H9 (cell line): Measurements from ENCODE around the gene KLHDC1. TPM values are rescaled to one million over a fixed set of nuclear protein-coding genes. Genes with fewer than 3 reads are reported as not detected.
A peak's percentile ranks its signal among the peaks of the same experiment; 100 is the strongest.

ENCODE experiments used
- DNase-seq: peaks from one replicate; pipeline ENCODE4 v3.0.0-alpha.2; 2017
- H2AFZ ChIP-seq: one replicate; pipeline ENCODE4 v1.6.1; 2013; ENCODE audit warnings: mild to moderate bottlenecking, low read length, control low read depth, moderate library complexity
- H2AK5ac ChIP-seq: 2 replicates; pipeline ENCODE4 v1.6.1; 2013; ENCODE audit warnings: low read length, control low read depth, mixed read lengths; ENCODE audit not compliant: insufficient read length
- H2BK120ac ChIP-seq: one replicate; pipeline ENCODE4 v1.6.1; 2013; ENCODE audit warnings: low read depth, mild to moderate bottlenecking, low read length, control low read depth, inconsistent platforms; ENCODE audit not compliant: poor library complexity, severe bottlenecking
- H2BK12ac ChIP-seq: 2 replicates; pipeline ENCODE4 v1.6.1; 2013; ENCODE audit warnings: low read length, control low read depth, mixed read lengths, low read depth; ENCODE audit not compliant: insufficient read length
- H2BK15ac ChIP-seq: 2 replicates; pipeline ENCODE4 v1.6.1; 2013; ENCODE audit warnings: low read depth, low read length, control low read depth
- H2BK20ac ChIP-seq: one replicate; pipeline ENCODE4 v1.6.1; 2013; ENCODE audit warnings: low read depth, mild to moderate bottlenecking, low read length, control low read depth, inconsistent platforms; ENCODE audit not compliant: poor library complexity, severe bottlenecking
- H2BK5ac ChIP-seq: 2 replicates; pipeline ENCODE4 v1.6.1; 2013; ENCODE audit warnings: low read length, control low read depth, mixed read lengths; ENCODE audit not compliant: insufficient read length
- H3K14ac ChIP-seq: 2 replicates; pipeline ENCODE4 v1.6.1; 2013; ENCODE audit warnings: low read length, control low read depth; ENCODE audit not compliant: insufficient read depth
- H3K18ac ChIP-seq: 2 replicates; pipeline ENCODE4 v1.6.1; 2013; ENCODE audit warnings: low read depth, mild to moderate bottlenecking, mixed read lengths, low read length, control low read depth; ENCODE audit not compliant: insufficient read length
- H3K23ac ChIP-seq: 2 replicates; pipeline ENCODE4 v1.6.1; 2013; ENCODE audit warnings: low read length, control low read depth, mixed read lengths, low read depth; ENCODE audit not compliant: insufficient read length
- H3K23me2 ChIP-seq: 2 replicates; pipeline ENCODE4 v1.6.1; 2013; ENCODE audit warnings: low read depth, mild to moderate bottlenecking, mixed read lengths, low read length, control low read depth; ENCODE audit not compliant: insufficient read length, poor library complexity, severe bottlenecking
- H3K27ac ChIP-seq: 2 replicates; pipeline ENCODE4 v1.5.1; 2013; ENCODE audit warnings: low read length, control low read depth, mixed read lengths, low read depth; ENCODE audit not compliant: insufficient read length
- H3K27me3 ChIP-seq: 2 replicates; pipeline ENCODE4 v1.6.1; 2013; ENCODE audit warnings: low read length, control low read depth, inconsistent platforms; ENCODE audit not compliant: insufficient read depth
- H3K4ac ChIP-seq: 2 replicates; pipeline ENCODE4 v1.6.1; 2013; ENCODE audit warnings: low read depth, mild to moderate bottlenecking, control low read depth, inconsistent platforms, low read length, moderate library complexity
- H3K4me1 ChIP-seq: 2 replicates; pipeline ENCODE4 v1.6.1; 2013; ENCODE audit warnings: low read length, control low read depth, inconsistent platforms; ENCODE audit not compliant: insufficient read depth
- H3K4me2 ChIP-seq: 2 replicates; pipeline ENCODE4 v1.6.1; 2013; ENCODE audit warnings: low read length, control low read depth, mixed read lengths; ENCODE audit not compliant: insufficient read length, insufficient read depth
- H3K56ac ChIP-seq: 2 replicates; pipeline ENCODE4 v1.6.1; 2013; ENCODE audit warnings: low read depth, mild to moderate bottlenecking, mixed read lengths, low read length, control low read depth; ENCODE audit not compliant: insufficient read length
- H3K79me1 ChIP-seq: 2 replicates; pipeline ENCODE4 v1.6.1; 2013; ENCODE audit warnings: low read depth, mild to moderate bottlenecking, moderate library complexity, low read length, control low read depth, inconsistent platforms; ENCODE audit not compliant: insufficient read depth, poor library complexity, severe bottlenecking
- H3K79me2 ChIP-seq: 2 replicates; pipeline ENCODE4 v1.6.1; 2013; ENCODE audit warnings: low read length, control low read depth, inconsistent platforms; ENCODE audit not compliant: insufficient read depth
- H3K9ac ChIP-seq: 2 replicates; pipeline ENCODE4 v1.6.1; 2013; ENCODE audit warnings: low read length, control low read depth, mixed read lengths; ENCODE audit not compliant: insufficient read length; ENCODE audit errors: extremely low read depth
- H3K9me3 ChIP-seq: one replicate; pipeline ENCODE4 v1.6.1; 2013; ENCODE audit warnings: low read depth, low read length, inconsistent platforms; ENCODE audit not compliant: control insufficient read depth
- H3T11ph ChIP-seq: one replicate; pipeline ENCODE4 v1.6.1; 2013; ENCODE audit warnings: mild to moderate bottlenecking, low read length, control low read depth, inconsistent platforms
- H4K20me1 ChIP-seq: one replicate; pipeline ENCODE4 v1.6.1; 2013; ENCODE audit not compliant: control insufficient read depth, insufficient read length, insufficient read depth
- H4K5ac ChIP-seq: 2 replicates; pipeline ENCODE4 v1.6.1; 2013; ENCODE audit warnings: low read depth, mild to moderate bottlenecking, mixed read lengths, low read length, control low read depth; ENCODE audit not compliant: insufficient read length
- H4K8ac ChIP-seq: replicated peaks from 2 replicates; pipeline ENCODE4 v1.6.1; 2013; ENCODE audit warnings: low read length, control low read depth, mixed read lengths, low read depth; ENCODE audit not compliant: insufficient read length
- H4K91ac ChIP-seq: 2 replicates; pipeline ENCODE4 v1.6.1; 2013; ENCODE audit warnings: low read depth, mild to moderate bottlenecking, moderate library complexity, mixed read lengths, low read length, control low read depth; ENCODE audit not compliant: insufficient read length
- H3K27ac Mint-ChIP-seq, 3 experiments: 2 replicates in 2 of 3; 3 replicates in 1 of 3; pipeline ENCODE4 v1.8.0; 2020 to 2021; ENCODE audit warnings: mixed read lengths in 3 of 3, mild to moderate bottlenecking in 1 of 3, moderate library complexity in 1 of 3
- H3K27me3 Mint-ChIP-seq: 2 replicates; pipeline ENCODE4 v1.8.0; 2021; ENCODE audit warnings: low read depth, mild to moderate bottlenecking, moderate library complexity, mixed read lengths
- H3K36me3 Mint-ChIP-seq, 3 experiments: 2 replicates in 2 of 3; 3 replicates in 1 of 3; pipeline ENCODE4 v1.8.0; 2020 to 2021; ENCODE audit warnings: low read depth in 3 of 3, mixed read lengths in 3 of 3; ENCODE audit not compliant: insufficient read depth in 1 of 3
- H3K4me1 Mint-ChIP-seq, 2 experiments: 2 replicates each; pipeline ENCODE4 v1.8.0; 2020; ENCODE audit warnings: mixed read lengths in 2 of 2
- H3K4me3 Mint-ChIP-seq, 2 experiments: 2 replicates in 1 of 2; 3 replicates in 1 of 2; pipeline ENCODE4 v1.8.0; 2020 to 2021; ENCODE audit warnings: mild to moderate bottlenecking in 2 of 2, mixed read lengths in 2 of 2, moderate library complexity in 1 of 2
- H3K9me3 Mint-ChIP-seq, 2 experiments: 2 replicates in 1 of 2; 3 replicates in 1 of 2; pipeline ENCODE4 v1.8.0; 2020; ENCODE audit warnings: mild to moderate bottlenecking in 2 of 2, mixed read lengths in 2 of 2, moderate library complexity in 1 of 2
- WGBS: extraction: QIAGEN DNeasy Blood & Tissue Kit; methylation state at CpG from one replicate; pipeline ENCODE4 v1.1.7; 2013; ENCODE audit warnings: missing lambda C conversion rate, low lambda C conversion rate, mixed read lengths; ENCODE audit not compliant: insufficient read length; ENCODE audit errors: extremely low coverage; 5-methylcytosine and 5-hydroxymethylcytosine counted together
- total RNA-seq: library from RNA; stranded (reverse); gene quantifications from 2 replicates; pipeline ENCODE4 v1.2.1, GENCODE V29; 2021
- TF ChIP-seq, protein P1 (sequence below): fragments of 200-600 bp; sonication (generic); conservative IDR thresholded peaks from 3 replicates; pipeline ENCODE4 v1.8.0; 2021; ENCODE audit warnings: antibody characterized with exemption, mild to moderate bottlenecking

KLHDC1 gene
- total RNA-seq, 1 experiment from 2014 or later = not detected

DNA sequence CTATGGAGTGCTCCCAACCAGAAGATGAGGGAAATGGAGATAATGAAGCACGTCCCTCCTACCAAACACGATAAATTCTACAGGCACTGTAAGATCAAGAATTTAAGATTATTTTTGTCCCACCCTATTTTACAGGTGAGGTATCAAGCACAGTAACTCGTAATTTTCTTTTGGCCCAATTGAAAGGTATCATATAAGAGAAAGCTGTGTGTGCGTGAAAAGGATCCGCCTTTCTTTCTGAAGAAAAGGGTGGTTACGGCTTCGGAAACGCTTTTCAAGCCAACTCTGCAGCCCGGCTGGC is 74.3 kb downstream of the KLHDC1 start:
- H3K9me3 ChIP-seq = no peaks in the 10 kb centered on the region
- H4K91ac ChIP-seq = no peak overlapping the region
- no peak overlapping the region for H2AK5ac ChIP-seq
- H3K4ac ChIP-seq = no peak overlapping the region
- peaks cover 5% of the 10 kb centered on the region for H3K4me1 ChIP-seq
- peak overlapping the region; percentile 84 to 98 (median 97); a peak in 6 of 7 replicates for H3K27ac Mint-ChIP-seq
- H3K23me2 ChIP-seq = peaks cover 18% of the 10 kb centered on the region
- TF ChIP-seq, protein P1, sequence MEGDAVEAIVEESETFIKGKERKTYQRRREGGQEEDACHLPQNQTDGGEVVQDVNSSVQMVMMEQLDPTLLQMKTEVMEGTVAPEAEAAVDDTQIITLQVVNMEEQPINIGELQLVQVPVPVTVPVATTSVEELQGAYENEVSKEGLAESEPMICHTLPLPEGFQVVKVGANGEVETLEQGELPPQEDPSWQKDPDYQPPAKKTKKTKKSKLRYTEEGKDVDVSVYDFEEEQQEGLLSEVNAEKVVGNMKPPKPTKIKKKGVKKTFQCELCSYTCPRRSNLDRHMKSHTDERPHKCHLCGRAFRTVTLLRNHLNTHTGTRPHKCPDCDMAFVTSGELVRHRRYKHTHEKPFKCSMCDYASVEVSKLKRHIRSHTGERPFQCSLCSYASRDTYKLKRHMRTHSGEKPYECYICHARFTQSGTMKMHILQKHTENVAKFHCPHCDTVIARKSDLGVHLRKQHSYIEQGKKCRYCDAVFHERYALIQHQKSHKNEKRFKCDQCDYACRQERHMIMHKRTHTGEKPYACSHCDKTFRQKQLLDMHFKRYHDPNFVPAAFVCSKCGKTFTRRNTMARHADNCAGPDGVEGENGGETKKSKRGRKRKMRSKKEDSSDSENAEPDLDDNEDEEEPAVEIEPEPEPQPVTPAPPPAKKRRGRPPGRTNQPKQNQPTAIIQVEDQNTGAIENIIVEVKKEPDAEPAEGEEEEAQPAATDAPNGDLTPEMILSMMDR = no peak
- no peak overlapping the region for H3T11ph ChIP-seq
- no peaks in the 10 kb centered on the region for H3K79me1 ChIP-seq
- DNase-seq = no peak
- H3K9me3 Mint-ChIP-seq = 0 out of 5 replicates have a peak, but pooled peaks cover 0 to 3% of the 10 kb centered on the region in 2 experiments
- no peaks in the 10 kb centered on the region for H3K27me3 Mint-ChIP-seq
- H3K4me3 Mint-ChIP-seq = peak overlapping the region; percentile 91 to 94
- peaks cover 5% of the 10 kb centered on the region; the same call in 1 of the 2 replicates for H3K79me2 ChIP-seq
- no peaks in the 10 kb centered on the region for H3K27me3 ChIP-seq
- peak overlapping the region; percentile 82 for H3K27ac ChIP-seq
- H2BK120ac ChIP-seq = no peak overlapping the region
- H2BK12ac ChIP-seq = no peak overlapping the region
- peaks cover 0 to 5% (median 0%) of the 10 kb centered on the region in 3 experiments; a peak in 2 of 7 replicates for H3K36me3 Mint-ChIP-seq
- H3K4me2 ChIP-seq = peak overlapping the region; percentile 94
- H2AFZ ChIP-seq = peak overlapping the region; percentile 29
- no peak overlapping the region for H3K18ac ChIP-seq
- H2BK20ac ChIP-seq = no peak overlapping the region
- no peak overlapping the region for H2BK15ac ChIP-seq
- H3K9ac ChIP-seq = peak overlapping the region; percentile 79
- no peaks in the 10 kb centered on the region for H4K20me1 ChIP-seq
- no peak overlapping the region for H2BK5ac ChIP-seq
- H3K14ac ChIP-seq = peak overlapping the region; percentile 94; the same call in 1 of the 2 replicates
- no peak overlapping the region for H4K8ac ChIP-seq
- H3K56ac ChIP-seq = no peak overlapping the region
- no peak overlapping the region for H4K5ac ChIP-seq
- WGBS = no CpG with 5 or more reads among the region's 9 CpGs
- no peak overlapping the region for H3K23ac ChIP-seq
- H3K4me1 Mint-ChIP-seq = peaks cover 25% of the 10 kb centered on the region in 2 experiments
